Stimulated activated memory B cell treated with anti-CD40 and anti-IgM and Interleukin-4, amounts not matched to agents 10 μg/mL and 1 μg/mL and 100 μg/mL, for 72 hours (primary cell): ENCODE results near the gene SLC13A2.

Source experiments
- ATAC-seq: fragments of 150-1000 bp; cut with Tn5 transposase; 2 replicates; pipeline ENCODE4 v1.10.0; 2021
- H3K27ac Mint-ChIP-seq: one replicate; pipeline ENCODE4 v1.8.0; 2022; ENCODE audit warnings: mild to moderate bottlenecking, mixed read lengths
- H3K27me3 Mint-ChIP-seq: one replicate; pipeline ENCODE4 v1.8.0; 2022; ENCODE audit warnings: mixed read lengths
- H3K36me3 Mint-ChIP-seq: one replicate; pipeline ENCODE4 v1.8.0; 2022; ENCODE audit warnings: mixed read lengths
- H3K4me1 Mint-ChIP-seq: one replicate; pipeline ENCODE4 v1.8.0; 2022; ENCODE audit warnings: mixed read lengths
- H3K4me3 Mint-ChIP-seq: one replicate; pipeline ENCODE4 v1.8.0; 2022; ENCODE audit warnings: mild to moderate bottlenecking, moderate library complexity, mixed read lengths
- H3K9me3 Mint-ChIP-seq: one replicate; pipeline ENCODE4 v1.8.0; 2022; ENCODE audit warnings: mixed read lengths

SLC13A2 gene

DNA sequence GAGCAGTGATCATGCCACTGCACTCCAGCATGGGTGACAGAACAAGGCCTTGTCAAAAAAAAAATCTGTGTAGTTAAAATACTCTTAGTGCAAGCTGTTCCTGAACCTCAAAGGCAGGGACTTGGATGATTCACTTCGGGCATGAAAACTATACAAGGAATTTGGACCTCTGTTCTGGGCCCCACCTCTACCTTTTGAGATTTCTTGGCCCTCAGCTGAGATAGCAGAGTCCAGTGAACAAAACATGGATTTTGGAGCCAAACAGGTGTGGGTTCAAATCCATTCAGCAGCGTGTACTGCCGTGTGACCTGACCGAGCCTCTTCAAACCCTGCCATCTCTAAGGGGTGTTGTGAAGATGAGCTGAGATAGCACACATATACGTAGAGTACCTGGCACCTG is 6.8 kb downstream of the SLC13A2 start:
- Mint-ChIP-seq H3K36me3 (no peaks in the 10 kb centered on the region), H3K4me1 (peaks cover 10% of the 10 kb centered on the region), H3K27ac (no peak overlapping the region), H3K4me3 (no peak overlapping the region), H3K9me3 (no peaks in the 10 kb centered on the region), H3K27me3 (peaks cover 16% of the 10 kb centered on the region)
- ATAC-seq = no peak

DNA sequence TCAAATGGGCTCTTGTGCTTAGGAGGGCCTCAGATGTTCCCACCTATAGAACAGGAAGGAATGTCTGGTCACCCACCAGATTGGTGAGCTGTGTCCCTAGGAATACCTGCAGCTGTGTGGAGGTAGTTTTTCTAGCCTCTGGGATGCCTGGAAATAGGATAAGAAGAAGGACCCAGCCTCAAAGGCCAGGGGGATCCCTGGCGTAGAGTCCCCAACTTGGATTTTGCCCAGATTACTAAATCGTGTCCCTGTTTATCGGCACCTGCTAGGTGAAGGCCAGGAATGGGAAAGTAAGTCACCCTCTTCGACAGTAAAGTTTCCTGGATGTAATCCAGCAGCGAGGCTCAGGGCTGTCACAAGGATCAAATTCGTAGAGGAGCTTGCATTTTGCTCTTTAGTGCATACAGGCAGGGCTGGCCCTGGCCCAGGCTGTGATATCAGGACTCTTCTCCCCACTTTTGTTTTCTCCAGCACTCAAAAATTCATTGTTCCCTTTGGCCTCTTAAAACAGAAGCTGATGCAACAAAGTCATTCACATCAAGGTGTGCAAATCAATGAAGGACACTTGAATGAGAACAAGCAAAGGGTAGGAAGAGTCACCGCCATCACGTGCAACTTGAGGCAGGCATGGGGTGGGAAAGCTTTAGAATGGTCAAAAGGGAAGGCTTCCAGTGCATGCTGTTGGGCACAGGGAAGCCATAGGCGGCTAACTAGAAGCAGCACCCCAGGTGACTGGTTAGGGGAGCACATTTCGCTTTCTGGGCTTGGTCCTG is 7.5 kb downstream of the SLC13A2 start:
- Mint-ChIP-seq H3K9me3 (no peaks in the 10 kb centered on the region), H3K27ac (no peak overlapping the region), H3K27me3 (peaks cover 16% of the 10 kb centered on the region), H3K4me3 (no peak overlapping the region), H3K4me1 (peaks cover 10% of the 10 kb centered on the region), H3K36me3 (no peaks in the 10 kb centered on the region)
- ATAC-seq = no peak

DNA sequence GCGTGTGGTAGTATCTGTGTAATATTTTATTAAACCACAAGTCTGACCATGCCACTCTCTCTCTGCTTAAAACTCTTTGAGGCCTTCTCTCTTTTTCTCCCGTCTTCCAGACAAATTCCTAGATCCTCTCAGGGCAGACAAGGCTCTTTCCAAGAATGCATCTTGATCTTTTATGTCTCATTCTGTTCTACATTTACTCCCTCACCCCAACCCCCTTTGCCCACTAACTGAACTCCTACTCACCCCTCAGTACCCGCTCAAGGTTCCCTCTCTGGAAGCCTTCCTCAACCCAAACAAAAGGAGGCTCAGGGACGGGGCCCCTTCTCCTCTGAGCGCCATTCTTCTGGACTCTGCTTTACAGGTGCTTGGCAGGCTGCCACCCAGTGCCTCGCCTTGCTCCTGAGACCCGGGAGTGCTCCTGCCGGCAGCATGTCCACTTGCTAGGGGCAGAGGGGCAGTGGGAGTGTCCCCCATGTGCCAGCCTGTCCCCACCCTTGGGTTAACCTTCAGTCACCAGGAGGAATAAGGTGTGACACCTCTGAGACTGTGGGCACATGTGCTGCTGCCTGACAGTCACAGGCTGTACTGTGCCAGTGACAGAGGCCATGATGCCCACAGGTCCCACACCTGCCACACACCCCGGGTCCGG is 9.2 kb downstream of the SLC13A2 start:
- Mint-ChIP-seq H3K36me3 (no peaks in the 10 kb centered on the region), H3K27me3 (peaks cover 16% of the 10 kb centered on the region), H3K4me1 (peaks cover 10% of the 10 kb centered on the region), H3K4me3 (no peak overlapping the region), H3K9me3 (no peaks in the 10 kb centered on the region), H3K27ac (no peak overlapping the region)
- no peak for ATAC-seq

DNA sequence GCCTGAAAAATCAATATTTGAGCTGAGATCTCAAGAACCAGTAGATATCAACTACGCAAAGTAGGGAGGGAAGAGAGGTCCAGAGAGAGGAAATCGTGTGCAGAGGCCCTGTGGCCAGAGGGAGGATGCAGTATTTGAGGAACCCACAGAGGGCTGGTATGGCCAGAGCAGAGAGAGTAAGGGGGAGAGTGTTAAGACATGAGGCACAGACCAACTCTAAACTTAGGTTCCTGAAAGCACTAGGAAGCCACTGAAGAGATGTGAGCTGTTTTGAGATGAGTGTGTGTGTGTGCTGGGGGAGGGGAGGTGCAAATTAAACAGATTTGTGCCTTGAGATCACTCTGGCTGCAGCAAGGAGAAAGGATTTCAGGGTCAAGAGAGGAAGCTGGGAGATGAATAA is 10.9 kb downstream of the SLC13A2 start:
- ATAC-seq = peak; percentile 71
- Mint-ChIP-seq H3K27ac (no peak overlapping the region), H3K4me3 (no peak overlapping the region), H3K36me3 (no peaks in the 10 kb centered on the region), H3K4me1 (peaks cover 10% of the 10 kb centered on the region), H3K27me3 (peaks cover 16% of the 10 kb centered on the region), H3K9me3 (no peaks in the 10 kb centered on the region)

- H3K27ac Mint-ChIP-seq = no peak overlapping the region
- H3K27me3 Mint-ChIP-seq = peaks cover 16% of the 10 kb centered on the region
- peaks cover 10% of the 10 kb centered on the region for H3K4me1 Mint-ChIP-seq
- no peaks in the 10 kb centered on the region for H3K36me3 Mint-ChIP-seq
- no peak overlapping the region for H3K4me3 Mint-ChIP-seq
- ATAC-seq = no peak
- H3K9me3 Mint-ChIP-seq = no peaks in the 10 kb centered on the region
Observed at GRCh38 chr17:28485049-28485448, 11.6 kb downstream of the SLC13A2 start.

- Mint-ChIP-seq H3K4me3 (no peak overlapping the region), H3K4me1 (peaks cover 17% of the 10 kb centered on the region), H3K36me3 (no peaks in the 10 kb centered on the region), H3K27me3 (peaks cover 16% of the 10 kb centered on the region), H3K9me3 (no peaks in the 10 kb centered on the region), H3K27ac (no peak overlapping the region)
- ATAC-seq = no peak
Observed at GRCh38 chr17:28487881-28488532, 14.6 kb downstream of the SLC13A2 start.

GRCh38 chr17:28488533-28489276 is 15.3 kb downstream of the SLC13A2 start:
- H3K36me3 Mint-ChIP-seq = no peaks in the 10 kb centered on the region
- H3K4me1 Mint-ChIP-seq = peaks cover 21% of the 10 kb centered on the region
- H3K27me3 Mint-ChIP-seq = peaks cover 15% of the 10 kb centered on the region

DNA sequence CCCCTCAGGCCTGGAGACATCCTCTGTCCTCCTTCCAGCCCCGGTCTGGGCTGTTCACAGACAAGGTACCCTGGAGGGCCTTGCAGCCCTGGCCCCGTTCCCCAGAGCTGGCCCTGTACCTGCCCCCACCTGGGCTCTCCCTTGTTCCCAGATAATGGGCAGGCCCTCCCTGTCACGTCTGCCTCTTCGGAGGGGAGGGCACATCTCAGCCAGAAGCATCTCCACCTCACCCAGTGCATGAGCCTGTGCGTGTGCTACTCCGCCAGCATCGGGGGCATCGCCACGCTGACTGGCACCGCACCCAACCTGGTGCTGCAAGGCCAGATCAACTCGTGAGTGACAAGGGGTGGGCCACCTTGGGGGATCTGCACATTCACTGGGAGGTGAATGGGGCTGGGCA is 17.8 kb downstream of the SLC13A2 start:
- Mint-ChIP-seq H3K9me3 (no peaks in the 10 kb centered on the region), H3K27ac (no peak overlapping the region), H3K4me3 (no peak overlapping the region), H3K4me1 (peaks cover 10% of the 10 kb centered on the region), H3K27me3 (no peaks in the 10 kb centered on the region), H3K36me3 (no peaks in the 10 kb centered on the region)
- ATAC-seq = no peak

More at GRCh38 chr17:28488533-28489276, 15.3 kb downstream of the SLC13A2 start:
- Mint-ChIP-seq H3K9me3 (no peaks in the 10 kb centered on the region), H3K4me3 (no peak overlapping the region), H3K27ac (no peak overlapping the region)
- ATAC-seq = no peak

GRCh38 chr17:28491860-28492259 is 18.4 kb downstream of the SLC13A2 start:
- Mint-ChIP-seq H3K9me3 (no peaks in the 10 kb centered on the region), H3K4me3 (no peak overlapping the region), H3K27me3 (no peaks in the 10 kb centered on the region), H3K36me3 (no peaks in the 10 kb centered on the region), H3K27ac (no peak overlapping the region), H3K4me1 (peaks cover 10% of the 10 kb centered on the region)
- ATAC-seq = no peak

GRCh38 chr17:28492352-28493310 is 19.2 kb downstream of the SLC13A2 start:
- Mint-ChIP-seq H3K4me1 (peaks cover 10% of the 10 kb centered on the region), H3K27ac (peak overlapping the region; percentile 34), H3K4me3 (no peak overlapping the region), H3K9me3 (no peaks in the 10 kb centered on the region), H3K27me3 (no peaks in the 10 kb centered on the region), H3K36me3 (no peaks in the 10 kb centered on the region)
- ATAC-seq = peak; percentile 62

DNA sequence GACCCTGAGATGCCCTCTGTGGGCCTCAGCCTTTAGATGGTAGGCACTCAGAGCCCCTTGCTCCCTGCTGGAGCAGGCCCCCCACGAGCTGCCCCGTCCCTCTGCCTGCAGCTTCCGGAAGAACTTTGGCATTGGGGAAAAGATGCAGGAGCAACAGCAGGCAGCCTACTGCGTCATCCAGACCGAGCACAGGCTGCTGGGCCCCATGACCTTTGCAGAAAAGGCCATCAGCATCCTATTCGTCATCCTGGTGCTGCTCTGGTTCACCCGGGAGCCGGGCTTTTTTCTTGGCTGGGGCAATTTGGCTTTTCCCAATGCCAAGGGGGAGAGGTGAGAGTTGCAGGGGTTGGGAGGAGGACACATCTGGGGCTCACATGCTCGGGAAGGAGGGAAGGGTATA is 20.0 kb downstream of the SLC13A2 start:
- no peaks in the 10 kb centered on the region for H3K36me3 Mint-ChIP-seq
- ATAC-seq = no peak

DNA sequence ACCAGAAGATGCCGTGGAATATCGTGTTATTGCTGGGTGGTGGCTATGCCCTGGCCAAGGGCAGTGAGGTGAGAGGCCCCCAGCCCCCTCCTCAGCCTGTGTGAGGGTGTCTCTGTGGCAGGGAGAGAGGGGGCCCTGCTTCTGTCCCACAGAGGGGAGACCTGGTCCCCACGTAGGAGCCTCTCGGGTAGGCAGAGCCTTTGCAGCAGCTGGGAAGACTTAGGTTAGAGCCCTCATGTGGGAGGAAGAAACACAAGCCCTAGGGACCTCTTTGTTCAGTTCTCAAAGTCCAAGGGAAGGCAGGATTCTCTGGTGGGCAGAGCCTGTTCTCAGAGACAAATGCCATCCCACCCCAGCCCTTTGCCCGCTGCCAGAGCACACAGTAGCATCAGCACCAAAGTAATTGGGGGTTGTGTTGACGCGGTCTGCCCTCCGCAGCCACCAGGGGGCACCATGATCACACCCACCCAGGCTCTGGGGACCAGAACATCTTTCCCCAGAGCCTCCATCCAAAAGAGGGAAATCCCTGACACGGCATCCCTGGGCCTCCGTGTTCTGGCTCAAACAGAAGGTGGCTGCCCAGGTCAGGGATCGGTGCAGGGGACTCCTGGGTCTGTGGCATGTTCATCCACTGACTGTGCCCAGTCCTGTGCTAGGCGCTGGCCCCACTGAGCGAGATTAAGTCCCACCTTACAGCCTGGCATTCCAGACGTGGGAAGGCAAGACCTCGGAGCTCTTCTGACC is 21.2 kb downstream of the SLC13A2 start:
- peak; percentile 72 for ATAC-seq
- peaks cover 10% of the 10 kb centered on the region for H3K4me1 Mint-ChIP-seq
- no peaks in the 10 kb centered on the region for H3K9me3 Mint-ChIP-seq
- no peak overlapping the region for H3K4me3 Mint-ChIP-seq
- no peaks in the 10 kb centered on the region for H3K36me3 Mint-ChIP-seq
- no peak overlapping the region for H3K27ac Mint-ChIP-seq
- no peaks in the 10 kb centered on the region for H3K27me3 Mint-ChIP-seq

More for the DNA sequence above, 20.0 kb downstream of the SLC13A2 start:
- Mint-ChIP-seq H3K9me3 (no peaks in the 10 kb centered on the region), H3K27me3 (no peaks in the 10 kb centered on the region), H3K4me1 (peaks cover 10% of the 10 kb centered on the region), H3K27ac (peak overlapping the region; percentile 34), H3K4me3 (no peak overlapping the region)

DNA sequence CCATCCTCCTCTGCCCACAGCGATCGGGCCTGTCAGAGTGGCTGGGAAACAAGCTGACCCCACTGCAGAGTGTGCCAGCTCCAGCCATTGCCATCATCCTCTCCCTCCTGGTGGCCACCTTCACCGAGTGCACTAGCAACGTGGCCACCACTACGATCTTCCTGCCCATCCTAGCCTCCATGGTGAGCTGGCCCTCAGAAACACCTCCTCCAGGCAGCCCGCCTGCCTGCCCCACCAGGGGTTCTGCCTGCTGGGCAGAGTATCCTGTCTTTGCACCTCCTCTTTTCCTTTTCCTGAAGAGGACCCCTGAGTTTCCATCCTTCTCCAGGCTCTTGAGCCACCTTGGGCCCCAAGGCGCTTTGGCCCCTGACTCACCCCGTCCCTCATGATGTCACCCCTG is 22.2 kb downstream of the SLC13A2 start:
- ATAC-seq = no peak
- H3K4me3 Mint-ChIP-seq = no peak overlapping the region
- H3K4me1 Mint-ChIP-seq = peaks cover 19% of the 10 kb centered on the region
- no peaks in the 10 kb centered on the region for H3K9me3 Mint-ChIP-seq
- no peaks in the 10 kb centered on the region for H3K27me3 Mint-ChIP-seq
- H3K27ac Mint-ChIP-seq = no peak overlapping the region
- no peaks in the 10 kb centered on the region for H3K36me3 Mint-ChIP-seq

GRCh38 chr17:28497931-28498330 is 24.5 kb downstream of the SLC13A2 start:
- no peak for ATAC-seq
- Mint-ChIP-seq H3K27ac (no peak overlapping the region), H3K36me3 (no peaks in the 10 kb centered on the region), H3K9me3 (no peaks in the 10 kb centered on the region), H3K4me1 (peaks cover 25% of the 10 kb centered on the region), H3K4me3 (no peak overlapping the region), H3K27me3 (no peaks in the 10 kb centered on the region)
